ENCODE data around the gene TNFAIP6. TPM values are rescaled to one million over a fixed set of nuclear protein-coding genes. Genes with fewer than 3 reads are reported as not detected.

The TNFAIP6 gene
- total and polyA plus RNA-seq, 12 donors, result 0.20 to 9.0 (median 0.27) TPM; not detected in 3

DNA sequence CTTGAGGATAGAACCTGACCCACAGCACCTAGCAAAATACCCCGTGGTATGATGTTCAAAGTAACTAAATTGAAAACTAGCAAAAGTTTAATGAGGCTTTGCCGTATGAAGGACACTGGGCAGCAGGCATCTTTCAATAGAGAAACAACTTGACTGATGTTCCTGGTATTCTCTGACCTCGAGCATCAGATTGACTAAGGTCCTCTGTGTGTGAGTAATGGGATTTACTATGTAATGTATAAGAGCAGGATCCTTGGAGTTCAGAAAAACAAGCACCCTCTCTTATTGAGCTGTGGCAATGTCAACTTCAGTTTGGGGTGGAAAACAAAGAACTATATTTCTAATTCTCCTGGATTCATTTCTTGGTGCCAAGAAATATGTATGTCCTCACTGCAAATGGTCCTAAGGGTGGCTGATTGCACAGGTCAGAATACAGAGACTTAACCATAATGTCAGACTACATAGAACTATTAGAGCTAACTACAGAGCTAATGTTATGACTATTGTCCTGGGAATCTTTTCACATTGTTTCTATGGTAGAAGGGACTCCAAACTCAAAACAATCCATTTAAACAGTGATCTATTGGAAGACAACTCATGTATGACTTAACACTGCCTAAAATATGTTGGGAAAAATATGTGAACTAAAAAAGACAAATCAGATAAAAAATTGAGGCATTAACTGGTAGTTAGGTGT lies 4.4 kb downstream of the TNFAIP6 start:
- no peak for DNase-seq
- no peaks in the 10 kb centered on the region for H3K36me3 ChIP-seq (replicated peaks in 1 of 2)
- no peaks in the 10 kb centered on the region for H3K9me3 ChIP-seq (replicated peaks in 1 of 3)
- H3K4me1 ChIP-seq (replicated peaks in 1 of 2), result no peaks in the 10 kb centered on the region
- TF ChIP-seq POLR2A (IDR thresholded peaks at IDR 0.05), result no peak
- TF ChIP-seq, protein P1, sequence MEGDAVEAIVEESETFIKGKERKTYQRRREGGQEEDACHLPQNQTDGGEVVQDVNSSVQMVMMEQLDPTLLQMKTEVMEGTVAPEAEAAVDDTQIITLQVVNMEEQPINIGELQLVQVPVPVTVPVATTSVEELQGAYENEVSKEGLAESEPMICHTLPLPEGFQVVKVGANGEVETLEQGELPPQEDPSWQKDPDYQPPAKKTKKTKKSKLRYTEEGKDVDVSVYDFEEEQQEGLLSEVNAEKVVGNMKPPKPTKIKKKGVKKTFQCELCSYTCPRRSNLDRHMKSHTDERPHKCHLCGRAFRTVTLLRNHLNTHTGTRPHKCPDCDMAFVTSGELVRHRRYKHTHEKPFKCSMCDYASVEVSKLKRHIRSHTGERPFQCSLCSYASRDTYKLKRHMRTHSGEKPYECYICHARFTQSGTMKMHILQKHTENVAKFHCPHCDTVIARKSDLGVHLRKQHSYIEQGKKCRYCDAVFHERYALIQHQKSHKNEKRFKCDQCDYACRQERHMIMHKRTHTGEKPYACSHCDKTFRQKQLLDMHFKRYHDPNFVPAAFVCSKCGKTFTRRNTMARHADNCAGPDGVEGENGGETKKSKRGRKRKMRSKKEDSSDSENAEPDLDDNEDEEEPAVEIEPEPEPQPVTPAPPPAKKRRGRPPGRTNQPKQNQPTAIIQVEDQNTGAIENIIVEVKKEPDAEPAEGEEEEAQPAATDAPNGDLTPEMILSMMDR (IDR thresholded peaks at IDR 0.05), result no peak
- WGBS, 4 donors, result 53 to 73% (median 65%) methylated on average over 3 of the region's 3 CpGs
- no peak overlapping the region for H3K27ac ChIP-seq
- no peaks in the 10 kb centered on the region for H3K27me3 ChIP-seq
- intact Hi-C loops (cut with DNase I), result no loop called here
- H3K4me3 ChIP-seq, result no peak overlapping the region

DNA sequence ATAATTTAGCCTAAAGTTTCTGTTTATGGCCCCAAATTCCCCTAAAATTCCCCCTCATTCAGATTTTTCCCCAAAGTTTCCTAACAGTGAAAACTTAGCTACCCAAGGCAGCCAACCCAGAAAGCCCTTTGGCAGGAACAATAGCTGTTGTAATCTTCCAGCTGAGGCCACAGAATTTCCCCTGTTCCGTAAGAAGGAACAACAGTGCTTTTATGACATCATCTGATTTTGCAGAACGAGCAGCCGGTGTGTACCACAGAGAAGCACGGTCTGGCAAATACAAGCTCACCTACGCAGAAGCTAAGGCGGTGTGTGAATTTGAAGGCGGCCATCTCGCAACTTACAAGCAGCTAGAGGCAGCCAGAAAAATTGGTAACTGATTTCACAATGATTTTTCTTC lies 6.3 kb downstream of the TNFAIP6 start:
- Histone ChIP-seq H3K4me3 (no peak overlapping the region), H3K9me3 (replicated peaks in 1 of 3) (no peaks in the 10 kb centered on the region), H3K27ac (no peak overlapping the region), H3K27me3 (no peaks in the 10 kb centered on the region), H3K4me1 (replicated peaks in 1 of 2) (no peaks in the 10 kb centered on the region), H3K36me3 (replicated peaks in 1 of 2) (no peaks in the 10 kb centered on the region)
- 68 to 83% (median 71%) methylated on average over 8 of the region's 8 CpGs for WGBS, 4 donors
- intact Hi-C loops (cut with DNase I), result no loop called here
- DNase-seq, result no peak
- TF ChIP-seq, protein P1 (IDR thresholded peaks at IDR 0.05), result no peak
- no peak for TF ChIP-seq POLR2A (IDR thresholded peaks at IDR 0.05)

DNA sequence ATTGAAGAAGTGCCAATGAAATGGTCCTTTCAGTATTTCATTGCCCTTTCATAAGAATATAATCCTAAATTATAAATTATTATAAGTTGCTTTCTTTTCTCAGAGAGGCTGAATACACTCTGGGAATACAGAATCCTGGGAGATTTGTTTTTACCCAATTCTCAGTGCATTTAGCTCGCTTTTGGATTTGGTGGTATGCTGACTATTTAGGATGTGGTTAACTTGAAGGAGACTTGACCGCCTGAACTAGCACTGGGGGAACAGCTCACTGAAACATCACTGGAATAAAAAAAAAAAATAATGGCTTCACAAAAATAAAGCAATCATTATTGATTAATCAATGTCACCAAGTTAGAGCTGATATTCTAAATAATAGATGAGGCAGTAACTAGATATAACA lies 10.2 kb downstream of the TNFAIP6 start:
- H3K9me3 ChIP-seq (replicated peaks in 1 of 3), result no peaks in the 10 kb centered on the region
- WGBS, 4 donors, result 87 to 98% (median 94%) methylated on average over 2 of the region's 2 CpGs

DNA sequence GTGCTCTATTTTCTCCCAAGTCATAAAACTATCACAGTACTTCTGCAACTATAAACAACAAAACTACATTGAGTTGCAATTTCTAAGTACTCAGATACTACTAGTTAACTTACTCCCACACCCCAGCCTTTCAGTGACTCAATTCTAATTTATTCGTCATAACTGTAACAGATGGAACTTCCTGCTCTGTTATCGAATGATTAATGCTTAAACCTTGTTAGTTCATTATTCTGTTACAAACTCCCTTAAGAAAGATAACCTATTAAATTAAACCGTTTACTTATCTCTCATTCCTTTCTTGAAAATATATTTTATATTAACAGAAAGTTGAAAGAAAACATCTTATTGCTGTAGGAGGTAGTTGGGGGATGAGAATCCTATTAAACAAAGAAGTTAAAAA lies 17.0 kb downstream of the TNFAIP6 start:
- TF ChIP-seq POLR2A (IDR thresholded peaks at IDR 0.05), result no peak
- TF ChIP-seq, protein P1 (IDR thresholded peaks at IDR 0.05), result no peak
- Histone ChIP-seq H3K27me3 (no peaks in the 10 kb centered on the region), H3K9me3 (replicated peaks in 1 of 3) (no peaks in the 10 kb centered on the region), H3K36me3 (replicated peaks in 1 of 2) (no peaks in the 10 kb centered on the region), H3K27ac (no peak overlapping the region), H3K4me1 (replicated peaks in 1 of 2) (no peaks in the 10 kb centered on the region), H3K4me3 (no peak overlapping the region)
- 27 to 34% (median 31%) methylated on average over 3 of the region's 3 CpGs for WGBS, 4 donors
- intact Hi-C loops (cut with DNase I), result no loop called here
- DNase-seq, result no peak

More for the DNA sequence above, 10.2 kb downstream of the TNFAIP6 start:
- Histone ChIP-seq H3K27me3 (no peaks in the 10 kb centered on the region), H3K4me3 (no peak overlapping the region), H3K27ac (no peak overlapping the region), H3K36me3 (replicated peaks in 1 of 2) (no peaks in the 10 kb centered on the region), H3K4me1 (replicated peaks in 1 of 2) (no peaks in the 10 kb centered on the region)
- TF ChIP-seq, protein P1 (IDR thresholded peaks at IDR 0.05), result no peak
- intact Hi-C loops (cut with DNase I), result no loop called here
- no peak for DNase-seq
